GM23338 (cell line): ENCODE results near the gene ASB3. TPM values are rescaled to one million over a fixed set of nuclear protein-coding genes. Genes with fewer than 3 reads are reported as not detected.
A peak's percentile ranks its signal among the peaks of the same experiment; 100 is the strongest.

Source experiments
- ATAC-seq: fragments of 200-7000 bp; cut with Tn5 transposase; 3 replicates; pipeline ENCODE4 v1.9.1; 2020
- DNase-seq: peaks from one replicate; pipeline ENCODE4 v3.0.0-alpha.2; 2015; ENCODE audit warnings: low spot score
- H2AFZ ChIP-seq: fragments of 200-600 bp; sonication (generic); 2 replicates; pipeline ENCODE4 v1.8.0; 2016; ENCODE audit warnings: antibody characterized with exemption, mild to moderate bottlenecking, moderate library complexity
- H3F3A ChIP-seq: fragments of 200-600 bp; sonication (generic); replicated peaks from 2 replicates; pipeline ENCODE4 v1.8.0; 2017; ENCODE audit warnings: antibody characterized with exemption, mixed run types, low read depth
- H3K27ac ChIP-seq: fragments of 200-600 bp; sonication (generic); 2 replicates; pipeline ENCODE4 v1.6.1; 2016; ENCODE audit warnings: low read depth
- H3K27me3 ChIP-seq: fragments of 200-600 bp; sonication (generic); 2 replicates; pipeline ENCODE4 v1.8.0; 2016; ENCODE audit warnings: mild to moderate bottlenecking, mixed run types, moderate library complexity; ENCODE audit not compliant: insufficient read depth
- H3K36me3 ChIP-seq: fragments of 200-600 bp; sonication (generic); 2 replicates; pipeline ENCODE4 v1.8.0; 2016; ENCODE audit warnings: mild to moderate bottlenecking; ENCODE audit not compliant: insufficient read depth
- H3K4me1 ChIP-seq: fragments of 200-600 bp; sonication (generic); 2 replicates; pipeline ENCODE4 v1.8.0; 2016; ENCODE audit warnings: mild to moderate bottlenecking, moderate library complexity; ENCODE audit not compliant: insufficient read depth
- H3K4me2 ChIP-seq: fragments of 200-600 bp; sonication (generic); 2 replicates; pipeline ENCODE4 v1.7.1; 2017; ENCODE audit warnings: mixed run types
- H3K4me3 ChIP-seq: fragments of 200-600 bp; sonication (generic); 2 replicates; pipeline ENCODE4 v1.6.1; 2016; ENCODE audit warnings: mixed run types
- H3K79me2 ChIP-seq: fragments of 200-600 bp; sonication (generic); replicated peaks from 2 replicates; pipeline ENCODE4 v1.8.0; 2017; ENCODE audit warnings: mild to moderate bottlenecking; ENCODE audit not compliant: insufficient read depth
- H3K9me2 ChIP-seq: fragments of 200-600 bp; sonication (generic); 2 replicates; pipeline ENCODE4 v1.8.0; 2017; ENCODE audit not compliant: insufficient read depth
- H4K20me1 ChIP-seq: fragments of 200-600 bp; sonication (generic); replicated peaks from 2 replicates; pipeline ENCODE4 v1.8.0; 2017; ENCODE audit warnings: mild to moderate bottlenecking; ENCODE audit not compliant: insufficient read depth
- H3K27ac Mint-ChIP-seq: 2 replicates; pipeline ENCODE4 v1.8.0; 2020; ENCODE audit warnings: inconsistent platforms, mild to moderate bottlenecking, moderate library complexity, mixed read lengths
- H3K27me3 Mint-ChIP-seq: 3 replicates; pipeline ENCODE4 v1.8.0; 2022; ENCODE audit warnings: low read depth, mild to moderate bottlenecking, moderate library complexity, mixed read lengths, inconsistent platforms; ENCODE audit not compliant: insufficient read depth, poor library complexity
- H3K36me3 Mint-ChIP-seq: 3 replicates; pipeline ENCODE4 v1.8.0; 2021; ENCODE audit warnings: low read depth, mild to moderate bottlenecking, inconsistent platforms, moderate library complexity, mixed read lengths
- H3K4me1 Mint-ChIP-seq: 3 replicates; pipeline ENCODE4 v1.8.0; 2020; ENCODE audit warnings: mild to moderate bottlenecking, inconsistent platforms, mixed read lengths
- H3K4me3 Mint-ChIP-seq: 3 replicates; pipeline ENCODE4 v1.8.0; 2021; ENCODE audit warnings: moderate library complexity, mild to moderate bottlenecking, inconsistent platforms, mixed read lengths
- H3K9me3 Mint-ChIP-seq: 3 replicates; pipeline ENCODE4 v1.8.0; 2020; ENCODE audit warnings: moderate library complexity, mild to moderate bottlenecking, inconsistent platforms, mixed read lengths
- CREB1 ChIP-seq: fragments of 250-450 bp; sonication (Bioruptor Pico); IDR thresholded peaks from 2 replicates; pipeline ENCODE4 v1.5.0; 2020; ENCODE audit warnings: low read depth, mild to moderate bottlenecking, moderate library complexity
- CTCF ChIP-seq, 2 experiments: fragments of 200-600 bp in 1 of 2; sonication (generic) in 1 of 2; conservative IDR thresholded peaks; 2 replicates each; pipeline versions ENCODE4 v1.5.1 to v1.6.1; 2016 to 2017; ENCODE audit warnings: antibody characterized with exemption in 2 of 2, low read depth in 2 of 2, mild to moderate bottlenecking in 2 of 2, moderate library complexity in 1 of 2
- ETS1 ChIP-seq: IDR thresholded peaks from 2 replicates; pipeline ENCODE4 v1.6.1; 2016; ENCODE audit warnings: antibody characterized with exemption
- EZH2 ChIP-seq: fragments of 200-600 bp; sonication (generic); IDR thresholded peaks from one replicate; pipeline ENCODE4 v1.8.0; 2017; ENCODE audit warnings: antibody characterized with exemption, mild to moderate bottlenecking, low read depth; ENCODE audit not compliant: unreplicated experiment
- EZH2phosphoT487 ChIP-seq: fragments of 200-600 bp; sonication (generic); IDR thresholded peaks from one replicate; pipeline ENCODE4 v1.8.1; 2018; ENCODE audit warnings: antibody characterized with exemption; ENCODE audit not compliant: unreplicated experiment
- JUNB ChIP-seq: IDR thresholded peaks from one replicate; pipeline ENCODE4 v1.6.1; 2016; ENCODE audit warnings: antibody characterized with exemption; ENCODE audit not compliant: unreplicated experiment
- NANOG ChIP-seq: IDR thresholded peaks from 2 replicates; pipeline ENCODE4 v1.6.1; 2016; ENCODE audit warnings: antibody characterized with exemption, borderline replicate concordance
- POLR2AphosphoS5 ChIP-seq: IDR thresholded peaks from 2 replicates; pipeline ENCODE4 v1.6.1; 2016; ENCODE audit warnings: antibody characterized with exemption, low read depth
- REST ChIP-seq: IDR thresholded peaks from one replicate; pipeline ENCODE4 v1.6.1; 2018; ENCODE audit warnings: antibody characterized with exemption; ENCODE audit not compliant: unreplicated experiment
- STAT1 ChIP-seq: IDR thresholded peaks from one replicate; pipeline ENCODE4 v1.6.1; 2016; ENCODE audit warnings: antibody characterized with exemption; ENCODE audit not compliant: unreplicated experiment
- ZNF114 ChIP-seq: fragments of 250-450 bp; sonication (Bioruptor Pico); IDR thresholded peaks from 2 replicates; pipeline ENCODE4 v1.5.0; 2020; ENCODE audit warnings: mild to moderate bottlenecking, moderate library complexity
- ZNF331 ChIP-seq: fragments of 250-450 bp; sonication (Bioruptor Pico); IDR thresholded peaks from 2 replicates; pipeline ENCODE4 v1.5.0; 2020; ENCODE audit warnings: low read depth, mild to moderate bottlenecking, moderate library complexity
- ZNF462 ChIP-seq: fragments of 250-450 bp; sonication (Bioruptor Pico); IDR thresholded peaks from 2 replicates; pipeline ENCODE4 v1.5.0; 2020; ENCODE audit warnings: mild to moderate bottlenecking, moderate library complexity
- polyA plus RNA-seq: library from polyadenylated mRNA; unstranded; fragments of >200 nt; fragmentation: Nextera tagmentation; extraction: Ambion mirVana; gene quantifications from 2 replicates; pipeline ENCODE4 v1.2.1, GENCODE V29; 2016
- total RNA-seq: library from RNA; depleted of rRNA; stranded (reverse); fragments of >200 nt; shearing (Covaris generic); gene quantifications from 2 replicates; pipeline ENCODE4 v1.2.3, GENCODE V29; 2014

Gene ASB3
- total and polyA plus RNA-seq, 2 experiments from 2014 or later: 22.4 to 30.5 TPM

GRCh38 chr2:53632126-53632460 is 154.7 kb downstream of the ASB3 start:
- Histone ChIP-seq H3K27ac (no peak overlapping the region), H3K36me3 (no peaks in the 10 kb centered on the region), H3K4me2 (no peak overlapping the region), H2AFZ (peak overlapping the region; percentile 40; the same call in 1 of the 2 replicates), H3K4me3 (no peak overlapping the region), H3K79me2 (no peaks in the 10 kb centered on the region), H3K27me3 (no peaks in the 10 kb centered on the region), H3K9me2 (0 out of 2 replicates have a peak, but pooled peaks cover 4% of the 10 kb centered on the region), H3K4me1 (no peaks in the 10 kb centered on the region), H3F3A (no peaks in the 10 kb centered on the region), H4K20me1 (no peaks in the 10 kb centered on the region)
- Mint-ChIP-seq H3K27me3 (no peaks in the 10 kb centered on the region), H3K4me1 (peaks cover 7% of the 10 kb centered on the region; the same call in 2 of the 3 replicates), H3K36me3 (no peaks in the 10 kb centered on the region), H3K4me3 (no peak overlapping the region), H3K9me3 (no peaks in the 10 kb centered on the region), H3K27ac (no peak overlapping the region)
- TF ChIP-seq ZNF114 (CRISPR knock-in tag) (no peak), JUNB (no peak), ZNF331 (CRISPR knock-in tag) (no peak), EZH2 (no peak), ZNF462 (CRISPR knock-in tag) (no peak), EZH2phosphoT487 (no peak), POLR2AphosphoS5 (no peak), CTCF (conservative IDR thresholded peaks at IDR 0.05; ENCODE audit: low read depth in 2 of 2) (no peak), NANOG (no peak), CREB1 (CRISPR knock-in tag) (no peak), ETS1 (no peak), REST (no peak), STAT1 (no peak)
- ATAC-seq: no peak
- no peak for DNase-seq
